A549 (cell line): ENCODE results near the gene NBR1. TPM values are rescaled to one million over a fixed set of nuclear protein-coding genes. Genes with fewer than 3 reads are reported as not detected.

Experiments
- ATAC-seq, 2 experiments: fragments of 200-7000 bp in 1 of 2; fragments of >200 bp in 1 of 2; cut with Nextera tagmentation in 1 of 2; cut with Tn5 transposase in 1 of 2; 3 replicates each; pipeline versions ENCODE4 v1.8.0 to v1.9.1; 2018 to 2020; ENCODE audit warnings: mild to moderate bottlenecking in 1 of 2, moderate library complexity in 1 of 2
- CTCF ChIA-PET: fragments of 300-600 bp; sonication (Branson Sonifier 250); formaldehyde crosslinking; extraction: SDS; loops from one replicate; lab custom pipeline; 2021; ENCODE audit warnings: antibody characterized with exemption, inconsistent platforms; lab: Yijun Ruan, JAX
- POLR2A ChIA-PET: fragments of 350-600 bp; formaldehyde crosslinking; extraction: SDS; loops from one replicate; lab custom pipeline; 2021; ENCODE audit warnings: antibody characterized with exemption, inconsistent platforms; lab: Yijun Ruan, JAX
- DNase-seq, 2 experiments: peaks; one replicate each; pipeline versions ENCODE4 v3.0.0 to v3.0.0-alpha.2; 2011 to 2016; ENCODE audit warnings: low read depth in 1 of 2, low spot score in 1 of 2
- FAIRE-seq: peaks from 2 replicates; lab custom pipeline; 2011; peaks lifted over from hg19 to GRCh38; lab: Jason Lieb, UNC
- H3K27ac ChIP-seq, 2 experiments: fragments of >200 bp; sonication (Bioruptor Twin); formaldehyde crosslinking; 3 replicates each; pipeline ENCODE4 v1.5.1; 2016 to 2017
- H3K4me1 ChIP-seq: fragments of >200 bp; sonication (Bioruptor Twin); formaldehyde crosslinking; 3 replicates; pipeline ENCODE4 v1.6.1; 2016
- H3K4me2 ChIP-seq: fragments of >200 bp; sonication (Bioruptor Twin); formaldehyde crosslinking; 3 replicates; pipeline ENCODE4 v1.6.1; 2016
- H3K4me3 ChIP-seq: fragments of >200 bp; sonication (Bioruptor Twin); formaldehyde crosslinking; 3 replicates; pipeline ENCODE4 v1.5.1; 2016
- H3K9me3 ChIP-seq: fragments of >200 bp; sonication (Bioruptor Twin); formaldehyde crosslinking; 3 replicates; pipeline ENCODE4 v1.6.1; 2016
- CBX2 ChIP-seq: fragments of 200-600 bp; sonication (generic); IDR thresholded peaks from 2 replicates; pipeline ENCODE4 v1.6.1; 2016; ENCODE audit warnings: low read depth, mild to moderate bottlenecking, borderline replicate concordance
- CBX8 ChIP-seq: fragments of 200-600 bp; sonication (generic); IDR thresholded peaks from 2 replicates; pipeline ENCODE4 v1.6.1; 2016
- CEBPB ChIP-seq, 2 experiments: fragments of >200 bp in 1 of 2; sonication (Bioruptor Twin) in 1 of 2; formaldehyde crosslinking in 1 of 2; IDR thresholded peaks; 2 replicates each; pipeline ENCODE4 v1.6.1; 2012 to 2016
- CHD2 ChIP-seq: fragments of 150-350 bp; IDR thresholded peaks from 2 replicates; pipeline ENCODE4 v1.6.1; 2014; ENCODE audit warnings: low read length; ENCODE audit not compliant: partially characterized antibody
- ESRRA ChIP-seq: fragments of 150-350 bp; IDR thresholded peaks from 2 replicates; pipeline ENCODE4 v1.6.1; 2014; ENCODE audit warnings: mild to moderate bottlenecking, low read length, borderline replicate concordance
- FOSL2 ChIP-seq, 2 experiments: fragments of 450-650 bp in 1 of 2; fragments of >200 bp in 1 of 2; sonication (Bioruptor Twin) in 1 of 2; formaldehyde crosslinking; IDR thresholded peaks; 2 replicates each; pipeline versions ENCODE4 v1.5.0 to v1.6.1; 2016 to 2020; ENCODE audit warnings: mild to moderate bottlenecking in 1 of 2, moderate library complexity in 1 of 2
- GATA3 ChIP-seq: IDR thresholded peaks from 2 replicates; pipeline ENCODE4 v1.6.1; 2012; ENCODE audit warnings: borderline replicate concordance
- HOXA7 ChIP-seq: fragments of 250-450 bp; sonication (Bioruptor Pico); IDR thresholded peaks from 2 replicates; pipeline ENCODE4 v1.5.0; 2020; ENCODE audit warnings: mild to moderate bottlenecking, moderate library complexity
- JUN ChIP-seq, 2 experiments: fragments of >200 bp; sonication (Bioruptor Twin); formaldehyde crosslinking; IDR thresholded peaks; 2 replicates in 1 of 2; 3 replicates in 1 of 2; pipeline ENCODE4 v1.6.1; 2016 to 2017
- NFE2L2 ChIP-seq: fragments of 150-350 bp; conservative IDR thresholded peaks from 2 replicates; pipeline ENCODE4 v1.6.1; 2014; ENCODE audit warnings: low read length
- NPAS2 ChIP-seq: fragments of 250-450 bp; sonication (Bioruptor Pico); IDR thresholded peaks from 2 replicates; pipeline ENCODE4 v1.8.0; 2022; ENCODE audit warnings: mild to moderate bottlenecking, moderate library complexity, borderline replicate concordance
- PHF8 ChIP-seq: fragments of 200-600 bp; sonication (generic); IDR thresholded peaks from 2 replicates; pipeline ENCODE4 v1.6.1; 2016; ENCODE audit warnings: low read depth, mild to moderate bottlenecking, antibody characterized with exemption, moderate library complexity, borderline replicate concordance
- POLR2A ChIP-seq: IDR thresholded peaks from 2 replicates; pipeline ENCODE4 v1.6.1; 2012; ENCODE audit warnings: mild to moderate bottlenecking, low read length
- SMC3 ChIP-seq: fragments of >200 bp; sonication (Bioruptor Twin); formaldehyde crosslinking; IDR thresholded peaks from 3 replicates; pipeline ENCODE4 v1.6.1; 2018; ENCODE audit warnings: inconsistent platforms
- TFCP2L1 ChIP-seq: fragments of 250-450 bp; sonication (Bioruptor Pico); IDR thresholded peaks from 2 replicates; pipeline ENCODE4 v1.5.0; 2021; ENCODE audit warnings: mild to moderate bottlenecking
- ZFP36 ChIP-seq: fragments of 450-650 bp; IDR thresholded peaks from 2 replicates; pipeline ENCODE4 v1.6.1; 2014; ENCODE audit warnings: borderline replicate concordance; ENCODE audit not compliant: partially characterized antibody
- WGBS: methylation state at CpG from one replicate; pipeline ENCODE4 v1.1.6; 2017; ENCODE audit errors: missing lambda C conversion rate; 5-methylcytosine and 5-hydroxymethylcytosine counted together
- polyA plus RNA-seq, 4 experiments: library from polyadenylated mRNA; depleted of rRNA in 3 of 4; stranded (reverse); fragments of >200 nt; fragmentation: RNase III in 1 of 4; extraction: RNeasy Plus Mini Kit Qiagen cat#74134 plus additional on column Dnase treatment in 1 of 4; gene quantifications; 2 replicates in 3 of 4; 3 replicates in 1 of 4; pipeline ENCODE4 v1.2.3, GENCODE V29; 2011 to 2017
- TF ChIP-seq, protein P1 (sequence below): IDR thresholded peaks from 2 replicates; pipeline ENCODE4 v1.6.1; 2012; ENCODE audit warnings: low read depth, borderline replicate concordance
- TF ChIP-seq, protein P2 (sequence below): fragments of 150-350 bp; IDR thresholded peaks from 2 replicates; pipeline ENCODE4 v1.6.1; 2014; ENCODE audit warnings: low read depth, mild to moderate bottlenecking, low read length
- TF ChIP-seq, protein P3 (sequence below): IDR thresholded peaks from 2 replicates; pipeline ENCODE4 v1.6.1; 2012
- TF ChIP-seq, protein P4 (sequence below): fragments of >200 bp; sonication (Bioruptor Twin); formaldehyde crosslinking; IDR thresholded peaks from 3 replicates; pipeline ENCODE4 v1.5.1; 2016
- TF ChIP-seq, protein P5 (sequence below): fragments of 250-450 bp; sonication (Bioruptor Pico); IDR thresholded peaks from 2 replicates; pipeline ENCODE4 v1.5.0; 2021; ENCODE audit warnings: mild to moderate bottlenecking, moderate library complexity, borderline replicate concordance
- TF ChIP-seq, protein P6 (sequence below): fragments of >200 bp; sonication (Bioruptor Twin); formaldehyde crosslinking; IDR thresholded peaks from 3 replicates; pipeline ENCODE4 v1.6.1; 2016

Gene NBR1
- polyA plus RNA-seq, 2 of the 4 experiments (the other 2 are of a cell fraction): 41.8 to 86.8 TPM

DNA sequence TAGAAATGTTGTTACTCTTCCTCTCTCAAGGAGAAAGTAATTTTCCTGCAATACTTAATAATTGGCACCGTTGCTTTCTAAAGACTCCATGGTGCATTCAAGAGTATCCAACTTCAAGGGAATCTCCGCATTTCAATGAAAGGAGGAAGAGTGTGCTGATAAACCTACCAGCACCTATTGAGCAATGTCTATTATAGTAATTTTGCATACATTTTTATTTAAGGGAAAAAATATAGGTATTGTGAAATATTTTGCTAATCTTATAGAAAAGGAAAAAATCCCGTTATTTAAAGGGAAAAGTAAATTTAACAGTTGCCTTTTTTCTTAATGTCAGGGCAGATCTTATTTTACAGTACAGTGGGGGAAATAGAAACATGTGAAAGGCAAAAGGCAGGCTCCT lies 39.6 kb downstream of the NBR1 start:
- 80% methylated on average over 3 of the region's 3 CpGs for WGBS
- H3K9me3 ChIP-seq: no peaks in the 10 kb centered on the region
- peaks cover 14% of the 10 kb centered on the region for H3K4me1 ChIP-seq
- ChIA-PET POLR2A (interaction anchor here (5.2 kb wide), 1 partner anchor 105 kb away, joined by 52 read pairs; no protein-coding TSS in a partner anchor), CTCF (interaction anchor here (0.8 to 2.8 kb wide), 6 partner anchors 11 to 178 kb away, joined by 3 to 12 read pairs (median 3); no protein-coding TSS in a partner anchor)
- peak overlapping the region; percentile 75 to 84; a peak in 4 of 6 replicates for H3K27ac ChIP-seq
- ATAC-seq: no peak
- peak overlapping the region; percentile 51; the same call in 1 of the 3 replicates for H3K4me3 ChIP-seq
- no peak for DNase-seq
- H3K4me2 ChIP-seq: peak overlapping the region; percentile 78
- FAIRE-seq: peak; percentile 13
- TF ChIP-seq CEBPB (IDR thresholded peaks at IDR 0.05) (peak; percentile 17 to 54; a peak in 2 of 4 replicates), CBX8 (no peak)

DNA sequence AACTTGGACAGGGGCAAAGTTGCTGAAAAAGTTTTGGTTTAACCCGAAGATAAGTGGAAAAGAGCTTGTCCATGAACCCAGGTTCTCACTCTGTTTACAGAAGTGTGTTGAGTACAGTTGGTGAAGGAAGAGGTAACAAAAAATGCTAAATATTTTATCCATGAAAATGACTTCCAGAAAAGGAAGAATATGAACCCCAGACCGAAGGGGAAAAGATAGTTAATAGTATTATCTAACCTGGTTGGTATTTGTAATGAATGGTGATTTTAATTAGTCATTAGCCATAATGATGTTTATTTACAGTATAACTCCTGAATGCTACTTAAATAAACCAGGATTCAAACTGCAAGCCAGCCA lies 40.1 kb downstream of the NBR1 start:
- TF ChIP-seq, protein P1, sequence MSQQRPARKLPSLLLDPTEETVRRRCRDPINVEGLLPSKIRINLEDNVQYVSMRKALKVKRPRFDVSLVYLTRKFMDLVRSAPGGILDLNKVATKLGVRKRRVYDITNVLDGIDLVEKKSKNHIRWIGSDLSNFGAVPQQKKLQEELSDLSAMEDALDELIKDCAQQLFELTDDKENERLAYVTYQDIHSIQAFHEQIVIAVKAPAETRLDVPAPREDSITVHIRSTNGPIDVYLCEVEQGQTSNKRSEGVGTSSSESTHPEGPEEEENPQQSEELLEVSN: no peak
- peak overlapping the region; percentile 75 to 84 for H3K27ac ChIP-seq
- H3K4me3 ChIP-seq: peak overlapping the region; percentile 51
- WGBS: 36% methylated on average over 2 of the region's 2 CpGs
- ChIA-PET CTCF (interaction anchor here (0.6 to 2.8 kb wide), 12 partner anchors 11 to 179 kb away, joined by 3 to 12 read pairs (median 3); no protein-coding TSS in a partner anchor), POLR2A (interaction anchor here (0.7 to 5.2 kb wide), 9 partner anchors 9 to 150 kb away, joined by 3 to 52 read pairs (median 4); partner anchors contain the start of gene NBR1)
- H3K4me1 ChIP-seq: peaks cover 14% of the 10 kb centered on the region
- peak overlapping the region; percentile 78 for H3K4me2 ChIP-seq
- ATAC-seq: no peak
- no peak for FAIRE-seq
- H3K9me3 ChIP-seq: no peaks in the 10 kb centered on the region
- DNase-seq: no peak

DNA sequence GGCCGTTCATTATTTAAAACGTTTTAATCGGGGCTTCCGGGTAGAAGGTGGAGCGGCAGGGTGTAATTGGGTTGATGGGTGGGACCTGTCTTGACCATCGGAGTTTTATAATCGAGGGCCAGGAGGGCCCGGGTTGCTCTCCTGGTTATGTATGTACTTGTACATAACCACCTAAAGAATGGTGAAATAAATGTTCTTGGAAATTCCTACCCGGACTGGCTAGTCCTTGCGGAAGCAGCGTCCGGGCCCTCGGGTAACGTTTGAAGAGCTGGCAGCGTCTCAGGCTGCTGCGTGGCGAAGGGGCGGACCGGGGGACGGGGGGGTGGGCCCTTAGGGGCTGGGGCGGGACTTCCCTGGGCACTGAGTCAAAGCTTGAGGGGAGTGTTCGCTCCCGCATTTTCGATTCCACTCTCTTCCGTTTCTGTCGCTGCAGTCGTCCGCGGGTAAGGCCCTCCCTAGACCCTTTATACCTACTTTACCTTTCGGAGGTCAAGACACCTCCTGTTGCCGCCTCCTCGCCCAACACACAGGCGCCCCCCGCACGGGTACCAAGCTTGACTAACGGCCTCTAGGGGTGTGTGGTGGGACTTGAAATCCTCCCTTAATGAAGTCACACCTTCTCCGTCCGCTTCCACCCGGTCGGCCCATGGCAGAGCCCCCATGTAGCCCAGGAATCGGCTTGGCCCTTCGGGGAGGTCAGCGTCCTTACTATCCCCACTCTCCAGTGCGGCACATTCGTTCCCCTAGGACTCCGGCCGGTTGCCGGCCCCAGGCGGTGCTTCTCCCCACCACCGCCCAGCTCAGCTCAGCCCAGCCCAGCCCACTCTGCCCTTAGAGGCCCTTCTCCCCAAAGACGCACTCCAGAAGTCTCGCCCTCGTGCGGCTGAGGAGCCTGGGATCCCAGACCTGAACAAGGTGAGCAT lies 40.7 kb downstream of the NBR1 start, which contains the start of gene TMEM106A:
Gene TMEM106A, plus strand, starts transcription at position 396 of the 923 bp plus-strand sequence. CDS start 1,167 bp downstream, outside the sequence.
- Histone ChIP-seq H3K4me2 (peak within 1 kb of the TSS; percentile 78), H3K27ac (peak within 1 kb of the TSS; percentile 75 to 84), H3K4me1 (peaks cover 14% of the 10 kb centered on the region), H3K4me3 (peak within 1 kb of the TSS; percentile 51), H3K9me3 (no peaks in the 10 kb centered on the region)
- CTCF ChIA-PET: interaction anchor here (0.6 to 2.8 kb wide), 14 partner anchors 10 to 187 kb away, joined by 3 to 16 read pairs (median 4); no protein-coding TSS in a partner anchor
- POLR2A ChIA-PET: interaction anchor here (0.6 to 5.2 kb wide), 13 partner anchors 8 to 156 kb away, joined by 3 to 52 read pairs (median 4); partner anchors contain the start of gene NBR1
- FAIRE-seq (no peak), DNase-seq (peak; percentile 84 to 97), ATAC-seq (peak; percentile 90 to 92)
- 6% methylated on average over 44 of the region's 54 CpGs for WGBS
- TF ChIP-seq ESRRA: no peak
- TF ChIP-seq SMC3: no peak
- no peak for TF ChIP-seq HOXA7
- no peak for TF ChIP-seq TFCP2L1
- TF ChIP-seq CBX8: no peak
- no peak for TF ChIP-seq CHD2
- TF ChIP-seq, protein P2, sequence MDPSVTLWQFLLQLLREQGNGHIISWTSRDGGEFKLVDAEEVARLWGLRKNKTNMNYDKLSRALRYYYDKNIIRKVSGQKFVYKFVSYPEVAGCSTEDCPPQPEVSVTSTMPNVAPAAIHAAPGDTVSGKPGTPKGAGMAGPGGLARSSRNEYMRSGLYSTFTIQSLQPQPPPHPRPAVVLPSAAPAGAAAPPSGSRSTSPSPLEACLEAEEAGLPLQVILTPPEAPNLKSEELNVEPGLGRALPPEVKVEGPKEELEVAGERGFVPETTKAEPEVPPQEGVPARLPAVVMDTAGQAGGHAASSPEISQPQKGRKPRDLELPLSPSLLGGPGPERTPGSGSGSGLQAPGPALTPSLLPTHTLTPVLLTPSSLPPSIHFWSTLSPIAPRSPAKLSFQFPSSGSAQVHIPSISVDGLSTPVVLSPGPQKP: no peak
- TF ChIP-seq, protein P3, sequence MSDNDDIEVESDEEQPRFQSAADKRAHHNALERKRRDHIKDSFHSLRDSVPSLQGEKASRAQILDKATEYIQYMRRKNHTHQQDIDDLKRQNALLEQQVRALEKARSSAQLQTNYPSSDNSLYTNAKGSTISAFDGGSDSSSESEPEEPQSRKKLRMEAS: 0 out of 2 replicates have a peak, but pooled peaks have one; percentile 40
- TF ChIP-seq ZFP36: no peak
- peak in 1 of 2 experiments; percentile 77; a peak in 3 of 5 replicates for TF ChIP-seq JUN (IDR thresholded peaks at IDR 0.05)
- TF ChIP-seq, protein P4, sequence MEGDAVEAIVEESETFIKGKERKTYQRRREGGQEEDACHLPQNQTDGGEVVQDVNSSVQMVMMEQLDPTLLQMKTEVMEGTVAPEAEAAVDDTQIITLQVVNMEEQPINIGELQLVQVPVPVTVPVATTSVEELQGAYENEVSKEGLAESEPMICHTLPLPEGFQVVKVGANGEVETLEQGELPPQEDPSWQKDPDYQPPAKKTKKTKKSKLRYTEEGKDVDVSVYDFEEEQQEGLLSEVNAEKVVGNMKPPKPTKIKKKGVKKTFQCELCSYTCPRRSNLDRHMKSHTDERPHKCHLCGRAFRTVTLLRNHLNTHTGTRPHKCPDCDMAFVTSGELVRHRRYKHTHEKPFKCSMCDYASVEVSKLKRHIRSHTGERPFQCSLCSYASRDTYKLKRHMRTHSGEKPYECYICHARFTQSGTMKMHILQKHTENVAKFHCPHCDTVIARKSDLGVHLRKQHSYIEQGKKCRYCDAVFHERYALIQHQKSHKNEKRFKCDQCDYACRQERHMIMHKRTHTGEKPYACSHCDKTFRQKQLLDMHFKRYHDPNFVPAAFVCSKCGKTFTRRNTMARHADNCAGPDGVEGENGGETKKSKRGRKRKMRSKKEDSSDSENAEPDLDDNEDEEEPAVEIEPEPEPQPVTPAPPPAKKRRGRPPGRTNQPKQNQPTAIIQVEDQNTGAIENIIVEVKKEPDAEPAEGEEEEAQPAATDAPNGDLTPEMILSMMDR: no peak
- TF ChIP-seq GATA3: no peak
- no peak for TF ChIP-seq NFE2L2
- TF ChIP-seq, protein P5, sequence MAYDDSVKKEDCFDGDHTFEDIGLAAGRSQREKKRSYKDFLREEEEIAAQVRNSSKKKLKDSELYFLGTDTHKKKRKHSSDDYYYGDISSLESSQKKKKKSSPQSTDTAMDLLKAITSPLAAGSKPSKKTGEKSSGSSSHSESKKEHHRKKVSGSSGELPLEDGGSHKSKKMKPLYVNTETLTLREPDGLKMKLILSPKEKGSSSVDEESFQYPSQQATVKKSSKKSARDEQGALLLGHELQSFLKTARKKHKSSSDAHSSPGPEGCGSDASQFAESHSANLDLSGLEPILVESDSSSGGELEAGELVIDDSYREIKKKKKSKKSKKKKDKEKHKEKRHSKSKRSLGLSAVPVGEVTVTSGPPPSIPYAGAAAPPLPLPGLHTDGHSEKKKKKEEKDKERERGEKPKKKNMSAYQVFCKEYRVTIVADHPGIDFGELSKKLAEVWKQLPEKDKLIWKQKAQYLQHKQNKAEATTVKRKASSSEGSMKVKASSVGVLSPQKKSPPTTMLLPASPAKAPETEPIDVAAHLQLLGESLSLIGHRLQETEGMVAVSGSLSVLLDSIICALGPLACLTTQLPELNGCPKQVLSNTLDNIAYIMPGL (CRISPR knock-in tag): no peak
- TF ChIP-seq CBX2: no peak
- TF ChIP-seq POLR2A: peak; percentile 47
- peak; percentile 45; the same call in 1 of the 2 replicates for TF ChIP-seq PHF8
- TF ChIP-seq, protein P6, sequence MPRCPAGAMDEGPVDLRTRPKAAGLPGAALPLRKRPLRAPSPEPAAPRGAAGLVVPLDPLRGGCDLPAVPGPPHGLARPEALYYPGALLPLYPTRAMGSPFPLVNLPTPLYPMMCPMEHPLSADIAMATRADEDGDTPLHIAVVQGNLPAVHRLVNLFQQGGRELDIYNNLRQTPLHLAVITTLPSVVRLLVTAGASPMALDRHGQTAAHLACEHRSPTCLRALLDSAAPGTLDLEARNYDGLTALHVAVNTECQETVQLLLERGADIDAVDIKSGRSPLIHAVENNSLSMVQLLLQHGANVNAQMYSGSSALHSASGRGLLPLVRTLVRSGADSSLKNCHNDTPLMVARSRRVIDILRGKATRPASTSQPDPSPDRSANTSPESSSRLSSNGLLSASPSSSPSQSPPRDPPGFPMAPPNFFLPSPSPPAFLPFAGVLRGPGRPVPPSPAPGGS: peak; percentile 51; the same call in 1 of the 3 replicates
- TF ChIP-seq NPAS2 (CRISPR knock-in tag): no peak
- no peak for TF ChIP-seq FOSL2 (IDR thresholded peaks at IDR 0.05)
- 0 out of 2 replicates have a peak, but pooled peaks have one; percentile 10 for TF ChIP-seq FOSL2 (CRISPR knock-in tag; IDR thresholded peaks at IDR 0.05)
